Ishikawa (cell line): ENCODE measurements around the gene RAI14.

ENCODE experiments used
- CEBPB ChIP-seq: IDR thresholded peaks from 2 replicates; pipeline ENCODE4 v1.6.1; 2012
- EGR1 ChIP-seq: IDR thresholded peaks from 2 replicates; pipeline ENCODE4 v1.6.1; 2012
- EP300 ChIP-seq: IDR thresholded peaks from 2 replicates; pipeline ENCODE4 v1.6.1; 2012; ENCODE audit warnings: borderline replicate concordance
- FOXM1 ChIP-seq: IDR thresholded peaks from 2 replicates; pipeline ENCODE4 v1.6.1; 2012; ENCODE audit warnings: low read depth, borderline replicate concordance
- MAX ChIP-seq: IDR thresholded peaks from 2 replicates; pipeline ENCODE4 v1.6.1; 2012
- NFIC ChIP-seq: IDR thresholded peaks from 2 replicates; pipeline ENCODE4 v1.6.1; 2012
- RAD21 ChIP-seq: IDR thresholded peaks from 2 replicates; pipeline ENCODE4 v1.6.1; 2012; ENCODE audit warnings: low read depth
- TCF12 ChIP-seq: IDR thresholded peaks from 2 replicates; pipeline ENCODE4 v1.6.1; 2012; ENCODE audit warnings: low read depth
- TEAD4 ChIP-seq: IDR thresholded peaks from 2 replicates; pipeline ENCODE4 v1.6.1; 2012
- YY1 ChIP-seq: IDR thresholded peaks from 2 replicates; pipeline ENCODE4 v1.6.1; 2012; ENCODE audit warnings: low read depth

DNA sequence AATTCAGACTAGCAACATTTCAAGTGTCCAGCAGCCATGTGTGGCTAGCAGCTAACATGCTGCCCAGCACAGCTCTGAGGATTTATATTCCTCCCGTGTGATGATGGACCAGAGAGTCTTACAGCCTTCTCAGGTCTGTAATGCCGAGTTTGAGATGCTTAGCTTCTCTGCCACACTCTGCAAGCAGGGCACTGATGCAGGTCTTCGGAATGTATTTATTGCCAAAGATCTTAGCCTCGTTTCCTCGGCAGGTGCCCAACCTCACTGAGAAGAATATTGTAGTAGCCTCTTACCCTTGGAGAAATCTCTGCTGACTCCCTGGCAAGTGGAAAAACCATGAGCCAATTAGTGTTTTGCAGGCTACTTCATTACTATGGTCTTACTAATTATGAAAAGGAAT, 3.7 kb upstream of the RAI14 start:
- TF ChIP-seq NFIC: no peak
- no peak for TF ChIP-seq EP300
- no peak for TF ChIP-seq TCF12
- TF ChIP-seq MAX: no peak
- TF ChIP-seq FOXM1: no peak
- TF ChIP-seq CEBPB: no peak
- no peak for TF ChIP-seq YY1
- no peak for TF ChIP-seq EGR1
- TF ChIP-seq TEAD4: no peak
- TF ChIP-seq RAD21: no peak
